GM21390 (cell line): ENCODE measurements around the gene ALOX12B.
"Not testable (repeated sequence)": the region's sequence is repeated elsewhere in the genome, so short reads cannot be mapped to it uniquely, and the experiment has no call there.

Experiments used
- ATAC-seq: cut with Tn5 transposase; IDR thresholded peaks from one replicate; pipeline ENCODE4 v1.9.1; 2021; ENCODE audit not compliant: unreplicated experiment

ALOX12B gene

DNA sequence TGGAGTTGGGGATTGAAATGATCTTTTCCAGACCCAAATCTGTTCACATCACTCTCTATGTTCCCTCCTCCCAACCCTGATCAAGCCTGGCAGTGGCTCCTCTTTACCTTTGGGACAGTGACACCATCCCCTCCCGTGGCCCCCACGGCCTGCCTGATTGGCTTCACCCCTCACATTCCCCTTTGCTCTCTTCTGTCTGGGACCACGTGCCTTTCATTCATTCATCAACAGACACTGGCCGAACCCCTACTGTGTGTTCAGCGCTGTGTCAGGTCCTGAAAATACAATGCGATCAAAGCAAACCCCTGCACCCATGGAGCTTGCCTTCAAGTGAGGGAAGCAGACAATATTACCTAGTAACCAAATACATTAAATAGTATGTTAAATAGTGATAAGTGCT is 2.2 kb upstream of the ALOX12B start:
- no peak for ATAC-seq

DNA sequence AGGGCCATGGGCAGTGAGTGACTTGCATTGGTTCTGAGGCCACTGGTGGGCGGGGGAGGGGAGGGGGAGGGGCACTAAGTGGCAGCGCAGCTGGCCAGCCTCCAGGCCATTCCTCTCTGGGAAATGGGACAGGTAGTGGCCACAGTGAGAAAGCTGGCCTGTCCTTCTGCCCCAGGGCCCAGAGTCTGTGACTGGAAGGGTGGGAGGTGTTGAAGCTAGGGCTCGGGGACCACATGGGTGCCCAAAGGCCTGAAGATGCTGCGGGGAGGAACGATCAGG is 375 bp upstream of the ALOX12B start:
- ATAC-seq = no peak

DNA sequence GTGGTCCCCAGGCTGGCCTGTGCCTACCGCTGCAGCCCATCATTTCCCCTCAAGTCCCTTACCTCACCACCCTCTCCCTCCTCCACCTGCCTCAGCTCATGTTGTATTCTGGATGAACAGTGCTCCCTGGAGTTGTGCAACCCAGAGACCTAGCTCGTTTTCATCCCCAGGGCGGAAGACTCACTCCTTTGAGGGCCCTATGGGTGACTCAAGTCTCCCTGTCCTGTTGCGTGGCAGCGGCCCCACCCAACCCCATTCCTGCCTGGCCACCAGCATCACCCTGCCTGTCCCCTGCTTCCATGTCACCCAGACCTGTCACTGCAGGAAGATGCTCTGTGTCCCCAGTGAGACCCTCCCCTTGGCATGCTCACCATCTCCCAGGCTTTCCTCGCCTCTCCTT is 3.3 kb downstream of the ALOX12B start:
- ATAC-seq = no peak

DNA sequence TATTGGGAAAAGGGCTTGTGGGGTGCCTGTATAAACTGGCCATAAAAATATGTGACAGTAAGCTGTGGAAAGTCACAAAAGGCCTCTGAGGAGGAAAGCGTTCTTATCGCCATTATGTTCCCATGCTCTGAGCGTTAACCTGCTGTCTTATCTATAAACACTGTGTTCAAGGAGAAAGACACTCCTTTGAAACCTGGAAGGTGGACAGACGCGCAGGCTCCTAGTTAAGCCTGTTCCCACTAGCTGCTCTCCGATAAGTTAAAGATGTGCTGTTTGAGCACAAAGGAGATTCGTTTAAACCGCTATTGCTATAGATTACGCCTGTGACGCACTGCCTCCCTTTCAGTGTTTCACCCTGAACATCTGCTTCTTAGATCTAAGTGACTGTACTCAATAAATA is 5.2 kb downstream of the ALOX12B start:
- no peak for ATAC-seq

DNA sequence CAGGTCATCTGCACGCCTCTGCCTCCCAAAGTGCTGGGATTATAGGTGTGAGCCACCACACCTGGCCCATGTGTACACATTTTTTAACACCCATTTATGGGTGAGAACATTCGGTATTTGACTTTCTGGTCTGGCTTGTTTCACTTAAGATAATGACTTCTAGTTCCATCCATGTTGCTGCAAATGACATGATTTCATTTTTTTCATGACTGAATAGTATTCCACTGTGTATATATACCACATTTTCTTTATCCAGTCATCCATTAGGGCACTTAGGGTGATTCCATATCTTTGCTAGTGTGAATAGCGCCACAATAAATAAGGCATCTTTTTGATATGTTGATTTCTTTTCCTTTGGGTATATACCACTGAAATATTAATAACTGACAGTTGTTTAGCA is 5.6 kb downstream of the ALOX12B start:
- ATAC-seq = no peak

DNA sequence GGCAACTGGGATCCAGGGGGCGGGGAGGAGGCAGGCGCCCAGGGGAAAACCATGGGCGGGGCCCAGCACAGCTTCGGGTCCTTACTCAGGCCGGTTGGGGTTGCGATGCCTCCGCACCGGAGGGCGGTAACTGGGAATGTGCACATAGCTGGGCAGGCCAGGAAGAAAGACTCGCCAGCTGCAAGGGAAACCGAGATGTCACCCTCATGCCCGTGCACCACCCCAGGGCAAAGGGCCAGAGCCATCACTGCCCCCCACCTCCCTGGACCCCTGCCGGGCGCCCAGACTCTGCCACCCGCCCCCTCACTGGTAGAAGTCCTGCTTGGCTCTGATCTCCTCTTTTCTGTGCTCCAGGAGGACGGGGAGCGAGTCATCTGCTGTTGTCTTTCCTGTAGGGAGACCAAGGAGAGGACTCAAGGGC is 6.7 kb downstream of the ALOX12B start:
- ATAC-seq = no peak

DNA sequence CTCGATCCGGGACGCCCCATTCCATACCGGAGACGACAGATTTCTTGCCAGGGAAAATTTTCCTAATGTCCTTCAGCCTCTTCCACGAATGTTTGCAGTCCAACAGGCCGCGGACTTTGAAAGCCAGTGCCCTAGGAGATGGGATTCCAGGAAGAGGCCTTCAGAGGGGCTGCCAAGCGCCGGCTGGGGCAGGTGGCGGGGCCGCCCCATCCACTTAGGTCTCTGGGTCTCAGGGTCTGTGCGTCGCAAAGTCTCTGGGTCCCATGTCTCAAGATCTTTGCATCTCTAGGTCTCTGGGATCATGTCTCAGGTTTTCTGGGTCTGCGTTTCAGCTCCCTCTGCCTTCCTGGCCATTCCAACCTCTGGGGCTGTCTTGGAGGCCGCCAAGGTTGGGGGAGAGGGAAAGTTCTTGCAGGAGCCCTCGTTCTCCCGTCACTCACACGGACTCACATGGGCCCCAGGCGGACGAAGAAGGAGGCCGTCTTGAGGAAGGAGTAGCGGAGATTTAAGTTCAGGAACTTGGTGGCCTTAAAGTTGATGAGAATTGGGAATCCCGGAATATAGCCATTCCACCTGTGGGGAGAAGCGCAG is 7.2 kb downstream of the ALOX12B start:
- ATAC-seq = no peak

DNA sequence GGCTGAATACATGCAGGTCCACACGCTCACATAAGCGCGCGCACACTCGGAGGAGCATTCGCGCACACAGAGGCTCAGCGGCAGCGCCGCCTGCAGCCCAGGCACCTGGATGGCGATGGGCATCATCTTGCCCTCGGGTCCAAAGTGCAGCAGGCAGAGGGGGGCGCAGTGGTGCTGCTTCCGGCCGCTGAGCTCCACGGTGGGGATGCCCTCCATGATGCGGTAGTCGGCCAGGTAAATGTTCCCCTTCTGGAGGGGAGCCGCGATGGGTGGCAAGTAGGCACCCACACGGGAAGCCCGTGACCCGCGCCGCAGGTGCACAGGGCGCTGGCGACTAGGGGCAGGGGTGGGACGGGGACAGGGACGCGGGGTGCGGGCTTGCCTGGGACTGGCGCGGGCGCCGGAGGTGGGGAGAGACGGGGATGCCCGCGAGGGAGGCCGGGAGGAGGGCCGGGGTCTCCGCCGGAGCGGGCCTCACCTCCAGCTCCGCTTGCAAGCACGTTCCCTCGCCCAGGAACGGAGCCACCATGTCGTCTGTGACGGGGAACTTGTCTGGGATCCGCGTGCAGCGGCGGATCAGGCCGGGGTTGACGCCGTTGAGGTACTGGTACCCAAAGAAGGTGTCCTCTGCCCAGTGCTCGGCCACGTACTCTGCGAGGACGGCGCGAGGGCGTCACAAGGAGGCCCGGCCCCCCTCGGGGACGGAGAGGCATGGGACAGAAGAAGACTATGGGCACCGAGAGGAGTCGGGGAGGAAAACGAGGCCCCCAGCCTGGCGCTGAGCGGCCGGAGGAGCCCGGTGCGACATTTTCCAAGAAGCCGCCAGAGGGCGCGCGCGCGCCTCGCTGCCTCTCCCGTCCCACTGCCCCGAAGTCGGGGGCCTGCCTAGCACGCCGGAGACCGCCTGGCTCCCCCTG is 8.0 kb downstream of the ALOX12B start:
- ATAC-seq = peak; percentile 54

DNA sequence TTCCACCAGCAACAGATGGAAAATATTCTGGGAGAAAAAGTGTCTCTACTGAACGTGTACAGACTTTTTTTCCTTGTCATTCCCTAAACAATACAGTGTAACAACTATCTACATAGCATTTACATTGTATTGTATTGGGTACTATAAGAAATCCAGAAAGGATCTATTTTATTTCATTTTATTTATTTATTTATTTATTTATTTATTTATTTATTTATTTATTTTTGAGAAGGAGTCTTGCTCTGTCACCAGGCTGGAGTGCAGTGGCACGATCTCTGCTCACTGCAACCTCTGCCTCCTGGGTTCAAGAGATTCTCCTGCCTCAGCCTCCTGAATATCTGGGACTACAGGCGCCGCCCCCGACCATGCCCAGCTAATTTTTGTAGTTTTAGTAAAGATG is 9.6 kb downstream of the ALOX12B start:
- not testable (repeated sequence) for ATAC-seq

DNA sequence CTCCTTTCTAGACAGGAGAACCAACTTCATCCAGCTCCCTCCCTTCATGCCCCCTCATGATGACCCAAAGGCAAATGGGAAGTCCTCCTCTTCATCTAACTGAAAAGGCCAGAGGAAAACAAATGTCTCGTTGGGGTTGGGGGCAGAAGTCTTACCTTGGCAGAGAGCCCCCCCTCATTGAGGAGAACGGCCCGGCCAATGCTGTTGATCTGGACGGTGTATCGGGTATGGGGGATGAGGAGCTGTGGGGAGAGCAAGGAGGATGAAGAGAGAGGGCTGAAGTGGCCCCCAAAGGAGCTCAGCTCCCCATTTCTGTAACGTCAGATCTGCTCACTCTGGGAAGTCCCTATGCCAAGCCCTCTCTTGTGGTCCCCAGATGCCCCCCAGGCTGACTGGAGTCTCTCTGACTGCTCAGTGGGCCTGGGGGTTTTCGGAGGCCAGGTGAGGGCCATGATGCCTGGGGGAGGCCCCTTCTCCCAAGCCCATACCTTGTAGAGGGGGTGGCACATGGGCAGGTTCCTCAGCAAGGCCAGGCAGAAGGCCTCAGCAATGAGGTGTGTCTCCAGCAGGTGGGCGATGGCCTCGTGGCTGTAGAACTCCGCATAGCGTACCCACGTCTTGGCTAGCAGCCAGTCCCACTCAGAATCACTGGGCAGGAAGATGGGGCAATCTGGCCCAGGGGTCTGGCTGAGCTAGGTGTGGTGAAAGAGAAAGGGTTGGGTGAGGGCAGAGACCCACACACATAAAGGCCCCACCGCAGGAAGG is 10.8 kb downstream of the ALOX12B start:
- no peak for ATAC-seq

DNA sequence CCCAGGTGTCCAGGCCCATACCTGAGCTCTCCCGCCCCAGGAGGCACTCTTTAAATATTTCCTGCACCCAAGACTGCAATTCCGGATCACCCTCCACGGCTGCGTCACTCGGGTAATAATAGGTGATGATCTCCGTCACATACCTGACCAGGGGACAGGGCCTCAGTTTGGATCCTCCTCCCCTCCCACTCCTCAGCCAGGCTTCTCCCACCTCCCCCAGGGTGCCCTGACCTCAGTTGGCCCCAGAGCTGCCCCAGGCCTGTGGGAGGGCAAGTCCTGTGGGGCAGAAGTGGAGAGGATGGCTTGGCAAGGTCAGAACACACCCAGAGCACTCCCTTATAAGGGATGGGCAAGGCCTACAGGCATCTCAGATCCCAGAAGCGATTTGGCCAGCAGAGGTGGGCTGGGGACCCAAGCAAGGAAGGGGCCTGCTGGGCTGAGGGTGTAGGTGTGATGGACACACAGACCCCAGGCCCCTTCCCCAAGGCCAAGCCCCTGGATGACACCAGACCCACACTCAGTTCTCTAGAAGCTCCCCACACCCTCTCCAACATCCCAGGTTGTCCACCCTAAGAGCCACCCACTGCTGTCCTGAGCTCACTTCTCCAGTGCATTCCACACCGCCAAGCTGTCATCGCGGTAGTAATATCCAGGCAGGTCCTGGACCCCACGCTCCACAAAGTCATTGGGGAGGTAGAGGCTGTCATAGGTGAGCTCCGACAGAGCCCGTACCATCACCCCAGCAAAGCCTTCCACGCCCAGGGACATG is 11.8 kb downstream of the ALOX12B start:
- no peak for ATAC-seq

DNA sequence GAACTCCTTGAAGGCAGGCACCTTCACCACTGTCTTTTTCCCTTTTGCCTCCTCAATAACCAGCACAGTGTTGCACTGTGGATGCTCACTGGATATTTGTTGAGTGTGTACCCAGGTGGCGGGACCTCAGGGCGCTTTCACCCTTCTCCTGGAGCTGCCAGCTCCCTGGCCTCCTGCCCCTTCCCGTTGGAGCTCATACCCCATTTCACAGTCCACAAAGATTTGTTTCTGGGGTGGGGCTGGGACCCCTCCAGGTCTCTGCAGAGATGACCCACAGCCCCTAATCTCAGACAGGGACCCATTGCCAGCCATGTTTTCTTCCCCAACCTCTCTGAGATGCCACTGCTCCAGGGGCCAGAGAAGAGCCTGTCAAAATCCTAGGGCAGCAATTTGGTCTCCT is 12.4 kb downstream of the ALOX12B start:
- ATAC-seq = no peak

DNA sequence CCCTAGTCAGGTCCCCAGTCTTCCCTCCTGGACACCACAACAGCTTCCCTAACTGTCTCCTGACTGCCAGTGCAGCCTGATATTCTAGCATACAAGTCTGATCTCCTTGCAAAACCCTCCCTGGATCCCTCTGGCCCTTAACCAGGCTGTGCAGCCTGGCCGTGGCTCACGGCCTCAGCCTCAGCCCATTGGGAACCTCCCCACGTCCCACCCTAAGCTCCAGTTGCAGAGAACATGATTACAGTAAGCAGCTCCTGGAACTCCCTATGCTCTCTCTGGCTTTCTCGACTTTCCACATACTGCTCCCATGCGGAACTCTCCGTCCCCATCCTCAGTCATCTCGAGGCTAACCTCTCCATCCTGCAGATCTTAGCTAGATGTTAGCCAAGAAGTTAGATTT is 13.0 kb downstream of the ALOX12B start:
- ATAC-seq = no peak

DNA sequence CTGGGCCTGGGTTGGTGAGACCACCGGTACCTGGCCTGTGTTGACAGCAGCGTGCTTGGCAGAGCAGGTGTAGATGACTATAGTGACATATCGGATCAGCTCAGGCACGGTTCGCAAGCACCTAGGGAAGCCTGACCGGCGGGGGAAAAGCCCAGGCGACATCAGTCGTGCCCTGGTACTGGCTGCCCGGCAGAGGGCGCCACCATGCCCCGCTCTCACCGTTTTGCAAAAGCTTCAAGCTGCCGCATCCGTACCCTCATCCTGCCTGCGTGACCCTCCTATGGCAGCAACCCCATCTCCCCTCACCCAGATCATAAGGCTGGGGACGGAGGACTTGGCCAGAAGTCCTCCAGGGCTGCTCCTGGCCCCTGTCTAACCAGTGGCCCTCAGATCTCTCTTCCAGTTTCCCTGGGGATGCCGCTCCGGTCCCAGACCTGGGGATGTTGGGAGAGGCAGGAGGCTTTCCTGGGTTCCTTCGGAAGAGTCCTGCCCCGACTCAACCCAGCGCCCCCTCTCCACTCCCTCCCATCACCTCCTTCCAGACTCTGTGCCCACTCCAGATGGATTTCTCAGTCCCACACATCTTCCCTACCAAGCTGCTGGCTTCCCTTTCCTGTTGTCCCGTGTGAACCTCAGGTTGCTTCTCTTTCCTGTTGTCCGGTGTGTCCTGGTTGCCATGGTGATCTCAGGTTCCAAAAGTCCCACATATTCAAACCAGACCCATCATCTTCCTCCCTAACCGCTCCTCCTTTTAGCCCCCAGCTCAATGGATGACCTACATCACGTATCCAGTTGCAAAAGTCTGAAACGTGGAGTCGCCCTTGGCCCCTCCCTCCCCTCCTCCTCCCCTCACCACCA is 13.7 kb downstream of the ALOX12B start:
- no peak for ATAC-seq

DNA sequence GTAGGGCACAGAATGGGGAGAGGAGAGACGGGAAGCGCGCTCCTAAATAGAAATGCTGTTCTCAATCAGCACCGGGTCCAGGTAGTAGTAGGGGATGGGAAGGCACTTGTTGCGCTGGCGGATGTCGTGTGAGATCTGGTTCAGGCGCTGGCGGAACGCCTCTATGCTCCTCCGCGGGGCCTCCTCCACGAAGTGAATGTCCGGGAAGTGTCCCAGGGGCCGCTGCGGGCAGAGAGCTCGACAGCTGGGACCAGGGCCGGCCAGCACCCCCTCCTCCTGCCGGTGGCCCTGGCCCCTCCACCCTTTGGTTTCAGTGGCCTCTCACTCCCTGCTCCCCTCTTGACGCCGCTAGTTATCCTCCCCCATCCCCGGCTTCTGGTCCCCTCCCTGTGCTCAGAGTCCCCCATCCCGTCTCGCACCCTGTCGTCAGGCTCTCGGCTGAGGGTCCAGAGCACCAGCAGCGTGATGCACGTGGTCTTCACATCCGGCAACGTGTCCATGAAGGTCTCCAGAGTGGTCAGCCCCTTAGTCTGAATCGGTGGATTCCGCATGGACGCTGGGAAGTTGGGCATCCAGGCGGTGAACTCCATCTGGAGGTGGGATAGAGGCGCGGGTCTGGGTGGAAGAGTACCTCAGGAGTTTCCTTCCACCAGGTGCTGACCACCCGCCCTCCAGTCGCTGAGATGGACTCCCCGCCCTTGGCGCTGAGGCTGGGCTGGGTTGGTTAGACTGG is 14.6 kb downstream of the ALOX12B start:
- no peak for ATAC-seq

DNA sequence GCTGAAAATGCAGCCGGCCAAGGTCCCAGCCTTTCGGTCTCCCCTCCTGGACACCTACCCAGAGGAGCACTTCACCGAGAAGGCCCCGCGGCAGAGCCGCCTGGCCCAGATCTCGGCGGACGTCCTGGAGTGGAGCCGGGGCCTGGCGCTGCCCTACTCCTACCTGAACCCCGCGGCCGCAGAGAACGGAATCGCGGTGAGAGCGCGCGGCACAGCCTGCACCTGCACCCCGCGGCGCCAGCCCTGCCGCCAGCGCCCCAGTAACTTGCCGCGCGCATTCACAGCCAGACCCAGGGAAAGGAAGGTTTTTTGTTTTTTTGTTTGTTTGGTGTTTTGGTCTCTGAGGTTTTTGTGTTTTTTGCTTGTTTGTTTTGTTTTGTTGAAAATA is 15.2 kb downstream of the ALOX12B start:
- no peak for ATAC-seq

DNA sequence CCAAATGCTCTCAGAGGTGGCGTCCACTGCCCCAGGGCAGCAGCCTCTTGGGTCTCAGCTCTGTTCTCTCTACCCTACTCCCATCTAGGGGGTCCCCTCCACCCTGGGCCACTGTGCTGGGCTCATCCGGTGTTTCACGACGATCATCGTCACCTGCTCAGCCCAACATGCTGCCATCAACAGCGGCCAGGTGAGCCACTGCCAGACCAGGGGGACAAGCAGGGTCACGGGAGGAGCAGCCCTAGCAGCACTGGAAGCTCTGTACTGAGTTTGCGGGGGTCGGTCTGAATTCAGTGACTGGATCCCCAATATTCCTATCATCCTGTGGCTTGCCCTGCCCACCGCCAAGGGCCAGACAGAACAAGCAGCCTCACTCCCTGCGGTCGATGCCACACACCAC is 16.0 kb downstream of the ALOX12B start:
- ATAC-seq = no peak

DNA sequence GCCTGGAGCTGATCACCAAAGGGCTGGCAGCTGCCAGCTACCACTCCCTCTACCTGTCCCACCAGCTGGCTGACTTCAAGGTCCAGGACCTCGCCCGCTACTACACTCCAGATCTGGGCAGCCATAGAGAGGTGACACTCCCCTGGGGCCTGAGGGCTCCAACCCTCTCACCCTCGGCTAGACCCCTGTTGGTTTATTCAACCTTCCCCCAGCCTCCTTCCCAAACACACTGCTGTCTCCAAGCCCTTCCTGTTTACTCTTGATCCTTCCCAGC is 18.0 kb downstream of the ALOX12B start:
- no peak for ATAC-seq

DNA sequence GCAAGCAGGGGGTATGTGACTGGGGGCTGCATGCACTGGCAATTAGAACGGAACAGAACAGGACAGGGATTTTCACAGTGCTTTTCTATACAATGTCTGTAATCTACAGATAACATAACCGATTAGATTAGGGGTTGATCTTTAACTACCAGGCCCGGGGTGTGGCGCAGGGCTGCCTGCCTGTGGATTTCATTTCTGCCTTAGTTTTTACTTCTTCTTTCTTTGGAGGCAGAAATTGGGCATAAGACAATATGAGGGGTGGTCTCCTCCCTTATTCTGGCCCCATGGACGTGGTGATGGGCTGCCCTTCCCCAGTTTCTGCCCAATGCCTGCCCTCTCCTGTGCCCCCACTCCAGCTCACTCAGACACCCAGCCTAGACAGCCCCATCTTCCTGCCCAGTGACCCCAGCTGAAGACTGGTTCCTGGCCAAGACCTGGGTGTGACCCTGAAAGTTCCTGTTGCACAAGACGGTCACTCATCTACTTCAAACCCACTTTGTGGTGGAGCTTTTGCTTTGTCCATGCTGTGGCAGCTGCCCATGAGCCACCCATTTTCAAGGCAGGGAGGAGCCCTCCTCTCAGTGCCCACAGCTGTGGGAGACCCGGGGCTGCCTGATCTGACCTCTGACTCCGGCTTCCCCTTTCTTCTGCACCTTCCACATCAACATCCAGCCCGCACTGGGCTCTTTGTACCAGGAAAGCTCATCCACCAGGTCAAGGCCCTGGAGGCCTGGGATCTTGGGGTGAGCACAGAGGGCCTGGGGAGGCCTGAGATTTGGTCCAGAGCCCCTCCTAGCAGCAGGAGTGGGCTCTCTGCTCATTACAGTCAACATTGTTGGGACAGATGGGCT is 18.6 kb downstream of the ALOX12B start:
- ATAC-seq = no peak
